Islet of Langerhans (tissue), 1 donor: ENCODE data around the gene AMZ2.
"Not testable (repeated sequence)": the region's sequence is repeated elsewhere in the genome, so short reads cannot be mapped to it uniquely, and the experiment has no call there.

Source experiments
- FAIRE-seq: peaks from one replicate; lab custom pipeline; 2011; peaks lifted over from hg19 to GRCh38; lab: Jason Lieb, UNC

AMZ2 gene

GRCh38 chr17:68247445-68248198 is at the start of gene AMZ2:
Gene AMZ2, plus strand, starts transcription at chr17:68248043. Its CDS starts 2,145 bp downstream, at chr17:68250188.
- FAIRE-seq, result no peak

DNA sequence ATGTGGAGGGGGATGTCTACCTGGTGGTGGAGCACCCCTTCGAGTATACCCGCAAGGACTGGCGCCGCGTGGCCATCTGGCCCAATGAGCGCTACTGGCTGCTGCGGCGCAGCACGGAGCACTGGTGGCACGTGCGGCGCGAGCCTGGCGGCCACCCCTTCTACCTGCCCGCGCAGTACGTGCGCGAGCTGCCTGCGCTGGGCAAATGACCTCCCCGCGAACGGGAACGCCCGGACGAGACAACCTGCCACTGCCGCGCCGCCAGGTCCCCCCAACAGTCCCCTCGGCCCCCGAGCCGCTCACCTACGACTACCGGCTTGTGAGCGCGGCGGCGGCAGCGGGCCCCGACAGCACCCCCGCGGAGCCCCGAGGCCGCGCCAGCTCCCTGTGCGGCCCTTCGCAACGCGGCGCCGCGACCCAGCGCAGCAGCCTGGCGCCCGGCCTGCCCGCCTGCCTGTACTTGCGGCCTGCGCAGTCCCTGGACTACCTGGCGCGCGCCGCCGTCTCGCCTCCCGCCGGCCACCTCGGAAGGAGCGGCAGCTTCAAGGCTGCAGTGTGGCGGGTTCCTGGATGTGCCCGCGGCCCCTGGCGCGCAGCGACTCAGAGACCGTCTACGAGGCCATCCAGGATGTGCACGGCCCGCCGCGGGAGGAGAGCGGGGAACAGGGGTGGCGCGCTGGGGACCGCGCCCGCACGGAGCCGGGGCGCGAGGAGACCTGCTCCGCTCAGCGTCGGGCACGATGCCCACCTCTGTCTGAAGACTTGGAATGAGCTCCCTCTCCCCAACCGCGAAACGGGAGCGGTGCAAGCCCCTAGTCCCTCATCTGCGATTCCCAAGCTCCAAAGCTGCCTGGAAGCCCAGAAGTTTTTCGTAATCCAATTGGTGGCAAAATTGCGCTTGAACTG is 48.7 kb upstream of the AMZ2 start:
- no peak for FAIRE-seq

GRCh38 chr17:68199837-68200688 is 47.8 kb upstream of the AMZ2 start:
- FAIRE-seq, result no peak

- no peak for FAIRE-seq
Observed at GRCh38 chr17:68200689-68201417, 47.0 kb upstream of the AMZ2 start.

DNA sequence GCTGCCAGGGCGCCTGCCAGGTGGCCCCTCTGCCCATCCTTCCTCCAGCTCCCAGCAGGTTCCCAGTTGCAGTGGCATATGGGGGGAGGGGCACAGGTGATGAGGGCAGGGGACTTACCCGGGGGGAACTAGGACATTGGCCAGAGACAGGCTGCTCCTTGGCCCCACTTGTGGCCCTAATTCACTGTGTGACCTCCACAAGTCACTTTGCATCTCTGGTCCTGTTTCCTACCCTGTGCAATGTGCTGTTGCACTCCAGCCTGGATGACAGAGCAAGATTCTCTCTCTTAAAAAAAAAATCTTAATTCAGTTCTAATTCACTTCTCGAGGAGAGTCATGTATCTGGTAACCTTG is 46.4 kb upstream of the AMZ2 start:
- FAIRE-seq, result not testable (repeated sequence)

DNA sequence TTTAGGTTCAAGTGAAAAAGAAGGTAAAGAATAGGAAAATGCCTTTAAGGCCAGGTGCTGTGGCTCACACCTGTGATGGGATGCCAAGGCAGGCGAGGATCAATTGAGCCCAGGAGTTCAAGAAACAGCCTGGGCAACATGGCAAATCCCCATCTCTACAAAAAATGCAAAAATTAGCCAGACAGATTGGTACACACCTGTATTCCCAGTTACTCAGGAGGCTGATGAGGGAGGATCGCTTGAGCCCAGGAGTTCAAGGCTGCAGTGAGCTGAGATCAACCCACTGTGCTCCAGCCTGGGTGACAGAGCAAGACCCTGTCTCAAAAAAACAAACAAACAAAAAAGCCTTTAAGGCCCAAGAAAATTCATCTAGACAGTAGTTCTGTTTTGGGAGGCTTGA is 45.5 kb upstream of the AMZ2 start:
- not testable (repeated sequence) for FAIRE-seq

DNA sequence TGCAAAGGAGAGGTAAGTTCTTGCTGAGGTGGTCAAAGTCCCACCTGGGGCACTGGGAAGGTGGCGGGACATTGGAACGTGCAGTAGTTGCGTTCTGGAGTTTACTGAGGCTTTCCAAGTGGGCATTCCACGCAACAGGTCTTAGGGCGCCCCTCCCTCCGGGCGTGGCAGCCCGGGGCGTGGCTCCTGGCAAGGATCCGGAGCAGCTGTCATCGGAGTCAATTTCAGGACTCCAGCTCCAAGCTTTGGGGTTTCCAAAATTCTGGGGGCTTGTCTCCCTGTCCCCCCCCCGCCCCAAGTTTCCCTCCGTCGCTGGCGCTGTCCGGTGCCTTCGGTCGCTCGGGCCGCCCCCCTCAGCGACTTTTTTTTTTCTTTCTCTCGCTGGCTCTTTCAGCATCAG is 43.1 kb upstream of the AMZ2 start:
- FAIRE-seq, result no peak

GRCh38 chr17:68205251-68205807 is 42.5 kb upstream of the AMZ2 start:
- no peak for FAIRE-seq

DNA sequence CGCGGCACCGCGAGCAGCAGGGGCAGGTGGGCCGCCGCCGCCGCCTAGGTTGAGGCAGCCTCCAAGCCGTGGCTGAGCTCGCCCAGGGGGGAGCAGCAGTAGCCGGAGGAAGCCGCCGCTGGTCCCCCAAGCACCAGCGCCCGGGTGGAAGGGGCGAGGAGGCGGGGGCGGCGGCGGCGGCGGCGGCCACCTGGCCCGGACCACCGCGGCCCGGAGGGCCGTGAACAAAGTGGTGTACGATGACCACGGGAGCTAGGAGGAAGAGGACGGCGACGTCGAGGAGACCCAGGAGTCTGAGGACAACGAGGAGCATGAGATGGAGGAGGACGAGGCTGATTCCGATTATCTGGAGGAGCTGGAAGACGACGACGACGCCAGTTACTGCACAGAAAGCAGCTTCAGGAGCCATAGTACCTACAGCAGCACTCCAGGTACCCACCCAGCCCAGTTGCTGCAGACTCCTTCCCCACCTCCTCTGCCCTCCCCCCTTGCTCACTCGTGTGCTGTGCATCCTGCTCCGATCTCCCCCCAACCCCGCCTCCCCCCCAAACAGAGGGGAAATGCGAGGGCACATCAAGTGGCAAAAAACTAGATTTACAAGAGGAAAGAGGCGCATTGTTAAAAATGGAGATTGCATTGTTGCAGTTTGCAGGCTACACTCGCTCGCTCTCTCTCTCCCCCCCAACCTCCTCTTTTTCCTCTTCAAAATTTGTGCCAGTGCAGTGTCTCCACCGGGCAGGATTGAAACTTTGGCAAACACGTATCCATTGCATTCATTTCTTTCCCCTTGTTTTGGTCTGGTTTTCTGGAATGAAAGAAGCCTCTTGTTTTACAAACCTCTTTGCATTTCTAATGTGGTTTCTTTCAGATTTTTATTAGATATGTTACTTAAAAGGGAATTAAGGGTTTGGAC is 41.8 kb upstream of the AMZ2 start:
- no peak for FAIRE-seq

DNA sequence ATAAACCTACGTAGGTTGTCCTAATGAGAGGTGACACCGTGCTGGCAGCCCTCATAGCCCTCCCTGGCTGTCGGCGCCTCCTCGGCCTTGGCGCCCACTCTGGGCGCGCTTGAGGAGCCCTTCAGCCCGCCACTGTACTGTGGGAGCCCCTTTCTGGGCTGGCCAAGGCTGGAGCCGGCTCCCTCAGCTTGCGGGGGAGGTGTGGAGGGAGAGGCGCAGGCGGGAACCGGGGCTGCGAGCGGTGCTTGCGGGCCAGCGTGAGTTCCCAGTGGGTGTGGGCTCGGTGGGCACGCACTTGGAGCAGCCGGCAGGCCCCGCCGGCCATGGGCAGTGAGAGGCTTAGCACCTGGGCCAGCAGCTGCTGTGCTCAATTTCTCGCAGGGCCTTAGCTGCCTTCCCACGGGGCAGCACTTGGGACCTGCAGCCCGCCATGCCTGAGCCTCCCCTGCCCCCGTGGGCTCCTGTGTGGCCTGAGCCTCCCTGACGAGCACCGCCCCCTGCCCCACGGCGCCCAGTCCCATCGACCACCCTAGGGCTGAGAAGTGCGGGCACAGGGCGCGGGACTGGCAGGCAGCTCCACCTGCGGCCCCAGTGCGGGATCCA is 40.1 kb upstream of the AMZ2 start:
- FAIRE-seq, result no peak

DNA sequence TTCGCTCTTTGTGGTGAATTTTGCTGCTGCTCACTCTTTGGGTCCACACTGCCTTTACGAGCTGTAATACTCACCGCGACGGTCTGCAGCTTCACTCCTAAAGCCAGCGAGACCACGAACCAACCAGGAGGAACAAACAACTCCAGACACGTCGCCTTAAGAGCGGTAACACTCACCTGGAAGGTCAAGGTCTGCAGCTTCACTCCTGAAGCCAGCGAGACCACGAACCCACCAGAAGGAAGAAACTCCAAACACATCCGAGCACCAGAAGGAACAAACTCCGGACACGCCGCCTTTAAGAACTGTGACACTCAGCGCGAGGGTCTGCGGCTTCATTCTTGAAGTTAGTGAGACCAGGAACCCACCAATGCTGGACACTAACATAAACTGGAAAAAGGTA is 39.2 kb upstream of the AMZ2 start:
- FAIRE-seq, result not testable (repeated sequence)

GRCh38 chr17:68209191-68209900 is 38.5 kb upstream of the AMZ2 start:
- not testable (repeated sequence) for FAIRE-seq

- no peak for FAIRE-seq
Observed at GRCh38 chr17:68210570-68211315, 37.1 kb upstream of the AMZ2 start.

DNA sequence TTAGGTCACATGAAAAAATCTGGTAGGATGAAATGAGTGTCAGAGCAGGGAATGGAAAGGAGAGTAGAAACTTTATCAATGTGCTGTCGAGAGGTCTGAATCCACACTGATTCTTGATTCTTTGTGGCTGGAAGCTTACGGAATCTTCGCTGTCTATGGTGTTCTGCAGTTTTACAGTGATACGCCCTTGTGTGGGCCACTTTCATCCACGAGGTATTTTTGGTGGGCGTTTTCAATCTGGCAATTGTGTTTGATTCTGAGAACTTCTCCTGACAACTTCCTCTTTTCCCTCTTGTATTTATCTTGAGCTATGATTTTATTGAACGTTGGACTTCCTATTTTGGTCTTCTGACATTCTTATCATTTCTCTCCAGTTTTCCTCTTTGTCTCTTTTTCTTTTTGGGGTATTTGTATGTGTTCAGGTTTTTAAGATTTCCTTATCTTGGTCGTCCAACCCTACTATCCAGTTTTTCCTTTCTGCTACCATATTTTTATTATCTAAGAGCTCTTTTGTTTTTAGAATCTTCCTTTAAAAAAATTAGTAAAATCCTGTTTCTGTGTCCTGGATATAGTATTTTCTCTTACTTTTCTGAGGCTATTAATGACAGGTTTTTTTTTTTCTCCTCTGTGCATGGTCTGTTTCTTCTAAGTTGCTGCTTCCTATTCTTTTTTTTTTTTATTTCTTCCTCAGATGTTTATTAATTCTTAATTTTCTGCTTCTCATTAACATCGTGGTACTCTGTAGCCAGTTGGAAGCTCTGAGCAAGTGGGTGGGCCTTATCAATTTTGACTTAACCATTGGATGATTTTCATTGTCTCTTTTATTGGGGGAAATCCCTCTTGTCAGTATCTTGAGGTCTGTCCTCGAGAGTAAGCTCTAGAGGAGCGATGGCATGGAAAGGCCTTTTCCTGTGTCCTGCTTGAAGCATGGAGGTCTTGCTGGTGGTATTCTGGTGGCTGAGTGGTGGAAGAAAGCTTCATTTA is 34.1 kb upstream of the AMZ2 start:
- FAIRE-seq, result not testable (repeated sequence)

GRCh38 chr17:68215453-68215852 is 32.4 kb upstream of the AMZ2 start:
- FAIRE-seq, result not testable (repeated sequence)

- not testable (repeated sequence) for FAIRE-seq
Observed at GRCh38 chr17:68219429-68219828, 28.4 kb upstream of the AMZ2 start.

DNA sequence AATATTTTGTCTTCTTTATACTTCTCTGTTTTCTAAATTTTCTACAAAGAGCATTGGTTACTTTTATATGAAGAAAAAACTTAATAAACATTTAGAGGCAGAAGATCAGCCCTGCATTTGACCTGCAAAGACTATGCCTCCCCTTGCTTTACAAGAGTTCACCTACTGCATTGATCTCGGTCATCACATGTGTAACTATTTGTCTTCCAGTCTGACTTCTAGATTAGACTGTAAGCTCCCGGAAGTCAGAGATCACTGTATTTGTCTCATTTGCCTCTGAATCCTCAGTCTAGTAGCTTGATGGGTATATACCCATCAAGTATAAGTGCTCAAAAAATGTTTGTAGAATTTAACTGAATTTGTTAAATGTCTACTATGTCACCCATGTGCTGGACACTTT is 27.7 kb upstream of the AMZ2 start:
- not testable (repeated sequence) for FAIRE-seq
